H1 (cell line): ENCODE data around the gene SNX12. TPM values are rescaled to one million over a fixed set of nuclear protein-coding genes. Genes with fewer than 3 reads are reported as not detected.

Experiments
- CTCF ChIA-PET: fragments of 300-600 bp; sonication (Branson Sonifier 250); formaldehyde crosslinking; loops from one replicate; lab custom pipeline; 2021; ENCODE audit not compliant: partially characterized antibody; lab: Charles Lee
- POLR2A ChIA-PET: fragments of 300-600 bp; sonication (Branson Sonifier 250); formaldehyde crosslinking; loops from one replicate; lab custom pipeline; 2021; ENCODE audit warnings: inconsistent platforms; ENCODE audit not compliant: partially characterized antibody; lab: Charles Lee
- DNase-seq, 2 experiments: peaks; one replicate each; pipeline versions ENCODE4 v3.0.0 to v3.0.0-alpha.2; 2010 to 2022; ENCODE audit warnings: low spot score in 2 of 2, low read depth in 1 of 2, mixed read lengths in 1 of 2
- FAIRE-seq: peaks from 2 replicates; lab custom pipeline; 2011; peaks lifted over from hg19 to GRCh38; lab: Jason Lieb, UNC
- H2AFZ ChIP-seq: 2 replicates; pipeline ENCODE4 v1.8.1; 2012; ENCODE audit warnings: low read length, inconsistent platforms
- H2AK5ac ChIP-seq: 2 replicates; pipeline ENCODE4 v1.6.1; 2013; ENCODE audit warnings: low read depth, low read length
- H2BK120ac ChIP-seq: replicated peaks from 2 replicates; pipeline ENCODE3; 2013; ENCODE audit warnings: low read depth, low read length, inconsistent platforms
- H2BK12ac ChIP-seq: 2 replicates; pipeline ENCODE4 v1.6.1; 2013; ENCODE audit warnings: low read depth, low read length
- H2BK15ac ChIP-seq: 2 replicates; pipeline ENCODE4 v1.6.1; 2013; ENCODE audit warnings: low read length
- H2BK20ac ChIP-seq: 2 replicates; pipeline ENCODE4 v1.6.1; 2013; ENCODE audit warnings: low read length
- H2BK5ac ChIP-seq: 2 replicates; pipeline ENCODE4 v1.6.1; 2013; ENCODE audit warnings: low read depth, low read length
- H3K14ac ChIP-seq: 2 replicates; pipeline ENCODE4 v1.6.1; 2013; ENCODE audit warnings: inconsistent platforms; ENCODE audit not compliant: insufficient read length
- H3K18ac ChIP-seq: 2 replicates; pipeline ENCODE4 v1.6.1; 2013; ENCODE audit warnings: low read length; ENCODE audit errors: extremely low read depth
- H3K23ac ChIP-seq: 2 replicates; pipeline ENCODE4 v1.6.1; 2013; ENCODE audit warnings: inconsistent platforms; ENCODE audit not compliant: insufficient read length
- H3K23me2 ChIP-seq: 2 replicates; pipeline ENCODE4 v1.6.1; 2013; ENCODE audit warnings: low read depth, low read length
- H3K27ac ChIP-seq: 2 replicates; pipeline ENCODE4 v1.6.1; 2011; ENCODE audit warnings: low read depth, low read length, inconsistent platforms
- H3K27me3 ChIP-seq, 4 experiments: replicated peaks in 1 of 4; 1 replicate in 1 of 4; 2 replicates in 3 of 4; pipeline versions ENCODE4 v1.6.1 to v1.8.1; 2011 to 2013; ENCODE audit warnings: low read length in 3 of 4, mild to moderate bottlenecking in 3 of 4, inconsistent platforms in 2 of 4, mixed read lengths in 2 of 4, moderate library complexity in 1 of 4; ENCODE audit not compliant: control insufficient read depth in 3 of 4, insufficient read depth in 3 of 4; ENCODE audit errors: extremely low read depth in 1 of 4
- H3K36me3 ChIP-seq, 4 experiments: 2 replicates each; pipeline versions ENCODE4 v1.6.1 to v1.8.1; 2011 to 2013; ENCODE audit warnings: mild to moderate bottlenecking in 4 of 4, low read length in 3 of 4, moderate library complexity in 2 of 4, control low read depth in 1 of 4, inconsistent platforms in 1 of 4; ENCODE audit not compliant: insufficient read depth in 4 of 4, control insufficient read depth in 2 of 4
- H3K4ac ChIP-seq: replicated peaks from 2 replicates; pipeline ENCODE3; 2013; ENCODE audit warnings: low read length, low read depth, mixed read lengths, inconsistent platforms; ENCODE audit not compliant: insufficient read length
- H3K4me1 ChIP-seq, 4 experiments: replicated peaks in 1 of 4; 1 replicate in 1 of 4; 2 replicates in 3 of 4; pipeline versions ENCODE4 v1.6.1 to v1.8.1; 2011 to 2013; ENCODE audit warnings: low read length in 3 of 4, inconsistent platforms in 2 of 4, mixed read lengths in 1 of 4; ENCODE audit not compliant: insufficient read depth in 4 of 4, control insufficient read depth in 3 of 4
- H3K4me2 ChIP-seq, 2 experiments: 2 replicates each; pipeline versions ENCODE4 v1.6.1 to v1.8.1; 2011 to 2013; ENCODE audit warnings: low read depth in 2 of 2, low read length in 2 of 2, control low read depth in 1 of 2, inconsistent platforms in 1 of 2, mild to moderate bottlenecking in 1 of 2; ENCODE audit not compliant: insufficient read depth in 1 of 2
- H3K4me3 ChIP-seq, 4 experiments: fragments of 200-600, 300-600 bp in 1 of 4; sonication (generic), shearing (Covaris generic), sonication (Bioruptor Twin) in 1 of 4; 2 replicates each; pipeline versions ENCODE4 v1.5.1 to v1.8.1; 2011 to 2016; ENCODE audit warnings: low read length in 4 of 4, low read depth in 3 of 4, control low read depth in 2 of 4, inconsistent platforms in 2 of 4, mild to moderate bottlenecking in 2 of 4, mixed read lengths in 1 of 4, moderate library complexity in 1 of 4; ENCODE audit not compliant: insufficient read depth in 2 of 4; ENCODE audit errors: extremely low read depth in 1 of 4
- H3K56ac ChIP-seq: replicated peaks from 2 replicates; pipeline ENCODE3; 2013; ENCODE audit warnings: low read depth, mild to moderate bottlenecking, mixed read lengths, low read length, inconsistent platforms; ENCODE audit not compliant: insufficient read length
- H3K79me1 ChIP-seq: 2 replicates; pipeline ENCODE4 v1.6.1; 2013; ENCODE audit warnings: low read depth, low read length, control low read depth
- H3K79me2 ChIP-seq, 2 experiments: 2 replicates each; pipeline versions ENCODE4 v1.6.1 to v1.8.1; 2012 to 2013; ENCODE audit warnings: low read length in 2 of 2, mild to moderate bottlenecking in 2 of 2, inconsistent platforms in 1 of 2; ENCODE audit not compliant: insufficient read depth in 2 of 2, control insufficient read depth in 1 of 2
- H3K9ac ChIP-seq, 4 experiments: replicated peaks in 1 of 4; 1 replicate in 1 of 4; 2 replicates in 3 of 4; pipeline versions ENCODE4 v1.6.1 to v1.8.1; 2011 to 2013; ENCODE audit warnings: low read depth in 3 of 4, low read length in 3 of 4, control low read depth in 2 of 4, mild to moderate bottlenecking in 2 of 4, moderate library complexity in 2 of 4, inconsistent platforms in 1 of 4; ENCODE audit errors: extremely low read depth in 1 of 4
- H3K9me3 ChIP-seq, 2 experiments: 2 replicates each; pipeline versions ENCODE4 v1.6.1 to v1.8.1; 2012 to 2013; ENCODE audit warnings: mild to moderate bottlenecking in 2 of 2, moderate library complexity in 2 of 2, control low read depth in 1 of 2, inconsistent platforms in 1 of 2, low read depth in 1 of 2, low read length in 1 of 2, mixed read lengths in 1 of 2; ENCODE audit not compliant: insufficient read depth in 2 of 2
- H4K20me1 ChIP-seq, 2 experiments: replicated peaks in 1 of 2; 2 replicates each; pipeline versions ENCODE3 to v1.8.1; 2011 to 2013; ENCODE audit warnings: inconsistent platforms in 2 of 2, low read length in 2 of 2, mild to moderate bottlenecking in 1 of 2; ENCODE audit not compliant: insufficient read depth in 2 of 2, control insufficient read depth in 1 of 2
- H4K5ac ChIP-seq: 2 replicates; pipeline ENCODE4 v1.6.1; 2013; ENCODE audit warnings: low read length, low read depth, mixed read lengths, inconsistent platforms; ENCODE audit not compliant: insufficient read length
- H4K8ac ChIP-seq: 2 replicates; pipeline ENCODE4 v1.8.0; 2013; ENCODE audit warnings: mild to moderate bottlenecking, moderate library complexity, low read length, inconsistent platforms; ENCODE audit not compliant: insufficient read depth; ENCODE audit errors: extremely low read depth
- H4K91ac ChIP-seq: replicated peaks from 2 replicates; pipeline ENCODE3; 2013; ENCODE audit warnings: low read length, mixed read lengths, inconsistent platforms; ENCODE audit not compliant: insufficient read length
- CHD1 ChIP-seq: IDR thresholded peaks from 2 replicates; pipeline ENCODE4 v1.6.1; 2012; ENCODE audit warnings: low read depth, low read length, improper control_type of control experiment
- SIN3A ChIP-seq, 2 experiments: IDR thresholded peaks in 1 of 2; conservative IDR thresholded peaks in 1 of 2; 2 replicates each; pipeline ENCODE4 v1.6.1; 2011 to 2012; ENCODE audit warnings: low read length in 2 of 2, improper control_type of control experiment in 1 of 2, low read depth in 1 of 2, mild to moderate bottlenecking in 1 of 2
- TAF7 ChIP-seq: optimal IDR thresholded peaks from 2 replicates; pipeline ENCODE3; 2011; ENCODE audit warnings: low read depth, mild to moderate bottlenecking, inconsistent platforms, low read length, moderate library complexity, borderline replicate concordance
- polyA plus RNA-seq, 7 experiments: library from polyadenylated mRNA; depleted of rRNA in 3 of 7; stranded (reverse) in 5 of 7; unstranded in 2 of 7; fragments of >200 nt in 5 of 7; fragments of 200-250 nt in 2 of 7; gene quantifications; 1 replicate in 5 of 7; 2 replicates in 1 of 7; 4 replicates in 1 of 7; pipeline versions ENCODE4 v1.2.1 to v1.2.3, GENCODE V29; 2011 to 2013; ENCODE audit warnings: missing spikeins in 2 of 7, mixed read lengths in 2 of 7
- total RNA-seq: library from RNA; stranded (reverse); fragmentation: NEBNext Ultra II Directional; extraction: Animal tissue kit (Norgen Biotek cat#: 25700); gene quantifications from 2 replicates; pipeline ENCODE4 v1.2.1, GENCODE V29; 2021

The SNX12 gene
- total and polyA plus RNA-seq, 2 of the 8 experiments (the other 6 are each of a cell fraction or from before 2014, with no cell fraction given): 72.1 to 74.2 TPM

- FAIRE-seq: no peak
Measured at GRCh38 chrX:71060127-71060526, 8.0 kb downstream of the SNX12 start.

More at GRCh38 chrX:71060127-71060526, 8.0 kb downstream of the SNX12 start:
- no peak overlapping the region for H3K14ac ChIP-seq
- no peak overlapping the region for H2BK120ac ChIP-seq
- ChIA-PET POLR2A (no interaction called here), CTCF (no interaction called here)
- no peak overlapping the region for H2BK20ac ChIP-seq
- no peak overlapping the region for H3K27ac ChIP-seq
- H4K91ac ChIP-seq: no peak overlapping the region
- H3K4me2 ChIP-seq: no peak overlapping the region
- no peak overlapping the region for H4K5ac ChIP-seq
- no peaks in the 10 kb centered on the region for H3K4me1 ChIP-seq
- no peak overlapping the region for H3K9ac ChIP-seq
- H2BK15ac ChIP-seq: no peak overlapping the region
- no peak overlapping the region for H2BK12ac ChIP-seq
- H3K27me3 ChIP-seq: no peaks in the 10 kb centered on the region
- no peak overlapping the region for H3K18ac ChIP-seq
- no peak overlapping the region for H4K8ac ChIP-seq
- H3K56ac ChIP-seq: no peak overlapping the region
- TF ChIP-seq CHD1: no peak
- TF ChIP-seq TAF7: no peak
- TF ChIP-seq SIN3A (conservative IDR thresholded peaks at IDR 0.05 in 1 of 2, IDR thresholded peaks at IDR 0.05 in 1 of 2; ENCODE audit: low read depth in 1 of 2, low read length in 2 of 2): no peak
- H4K20me1 ChIP-seq: no peaks in the 10 kb centered on the region
- H3K4ac ChIP-seq: no peak overlapping the region
- H2BK5ac ChIP-seq: no peak overlapping the region
- no peaks in the 10 kb centered on the region for H3K23me2 ChIP-seq
- H2AK5ac ChIP-seq: no peak overlapping the region
- no peak overlapping the region for H3K23ac ChIP-seq
- no peaks in the 10 kb centered on the region for H3K79me1 ChIP-seq
- no peak overlapping the region for H2AFZ ChIP-seq
- no peak overlapping the region for H3K4me3 ChIP-seq
- peaks cover 0 to 13% of the 10 kb centered on the region in 2 experiments; a peak in 2 of 4 replicates for H3K79me2 ChIP-seq
- H3K9me3 ChIP-seq: no peaks in the 10 kb centered on the region
- no peak for DNase-seq
- peaks cover 0 to 26% (median 9%) of the 10 kb centered on the region in 4 experiments; a peak in 5 of 8 replicates for H3K36me3 ChIP-seq
